ENCODE data around the gene IKBKG. TPM values are rescaled to one million over a fixed set of nuclear protein-coding genes. Genes with fewer than 3 reads are reported as not detected.
"Not testable (repeated sequence)": the region's sequence is repeated elsewhere in the genome, so short reads cannot be mapped to it uniquely, and the experiment has no call there.

The IKBKG gene, protein sequence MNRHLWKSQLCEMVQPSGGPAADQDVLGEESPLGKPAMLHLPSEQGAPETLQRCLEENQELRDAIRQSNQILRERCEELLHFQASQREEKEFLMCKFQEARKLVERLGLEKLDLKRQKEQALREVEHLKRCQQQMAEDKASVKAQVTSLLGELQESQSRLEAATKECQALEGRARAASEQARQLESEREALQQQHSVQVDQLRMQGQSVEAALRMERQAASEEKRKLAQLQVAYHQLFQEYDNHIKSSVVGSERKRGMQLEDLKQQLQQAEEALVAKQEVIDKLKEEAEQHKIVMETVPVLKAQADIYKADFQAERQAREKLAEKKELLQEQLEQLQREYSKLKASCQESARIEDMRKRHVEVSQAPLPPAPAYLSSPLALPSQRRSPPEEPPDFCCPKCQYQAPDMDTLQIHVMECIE
- total RNA-seq = 5.4 TPM

DNA sequence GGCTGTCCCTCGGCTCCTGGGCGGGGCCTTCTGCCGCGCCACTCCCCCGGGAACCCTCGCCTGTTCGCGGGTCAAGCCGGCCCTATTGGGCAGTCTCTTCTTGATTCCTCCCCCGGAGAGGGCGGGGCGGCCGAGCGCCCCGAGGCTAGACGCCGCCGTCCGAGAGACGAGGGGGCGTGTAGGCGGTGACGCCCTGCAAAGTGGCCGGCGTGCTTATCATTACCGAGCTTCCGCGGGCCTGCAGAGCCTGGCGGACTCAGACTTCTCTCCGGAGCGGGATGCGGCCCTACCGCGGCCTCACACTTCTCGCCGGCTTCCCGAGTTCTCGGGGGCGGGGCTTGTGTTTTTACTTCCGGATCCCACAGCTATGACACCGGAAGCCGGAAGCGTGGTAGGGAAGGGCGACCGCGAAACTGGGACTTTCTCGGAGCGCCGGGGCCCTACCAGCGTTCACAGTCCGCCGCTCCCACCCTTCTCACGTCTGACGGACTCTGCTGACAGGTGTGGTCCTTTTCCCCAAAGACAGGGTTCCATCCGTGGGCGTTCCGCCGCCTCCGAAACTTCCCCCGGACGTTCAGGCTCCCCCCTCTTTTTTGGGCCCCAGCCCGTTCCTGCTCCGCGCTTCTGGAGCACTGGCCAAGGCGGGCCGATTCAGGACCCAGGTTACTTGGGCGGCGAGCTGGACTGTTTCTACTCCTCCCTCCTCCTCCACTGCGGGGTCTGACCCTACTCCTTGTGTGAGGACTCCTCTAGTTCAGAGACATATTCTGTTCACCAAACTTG is at the start of gene IKBKG:
TSS of gene IKBKG (plus strand) at position 376 of the 783 bp plus-strand sequence. CDS start 4,383 bp downstream, outside the sequence.
- peak; percentile 79 for DNase-seq

DNA sequence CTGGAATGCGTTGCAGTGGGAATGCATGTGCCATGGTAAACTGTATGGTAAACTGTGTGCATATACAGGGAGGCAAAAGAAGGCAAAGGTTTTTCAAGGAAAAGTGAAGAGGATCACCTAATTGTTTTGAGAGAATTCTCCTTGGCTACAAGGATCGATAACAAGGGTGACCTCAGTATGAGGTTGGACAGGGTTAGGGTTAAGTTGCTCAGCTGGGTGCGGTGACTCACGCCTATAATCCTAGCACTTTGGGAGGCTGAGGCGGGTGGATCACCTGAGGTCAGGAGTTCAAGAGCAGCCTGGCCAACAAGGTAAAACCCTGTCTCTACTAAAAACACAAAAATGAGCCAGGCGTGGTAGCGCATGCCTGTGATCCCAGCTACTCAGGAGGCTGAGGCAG is 46.0 kb upstream of the IKBKG start:
- DNase-seq = not testable (repeated sequence)

DNA sequence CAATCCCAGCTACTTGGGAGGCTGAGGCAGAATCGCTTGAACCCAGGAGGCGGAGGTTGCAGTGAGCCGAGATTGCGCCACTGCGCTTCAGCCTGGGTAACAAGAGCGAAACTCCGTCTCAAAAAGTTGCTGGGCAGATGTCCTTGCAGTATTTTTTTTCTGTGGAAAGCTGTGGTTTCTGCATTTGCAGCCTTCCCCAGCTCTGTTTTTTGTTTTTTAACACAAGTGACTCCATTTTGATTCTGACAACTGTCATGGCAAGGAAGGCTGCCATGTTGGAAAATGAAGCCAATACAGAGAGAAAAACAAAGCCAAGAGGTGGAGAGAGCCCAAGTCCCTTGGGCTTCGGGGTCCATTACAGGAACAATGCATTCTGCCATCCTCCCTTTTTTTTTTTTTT is 45.3 kb upstream of the IKBKG start:
- no peak for DNase-seq

DNA sequence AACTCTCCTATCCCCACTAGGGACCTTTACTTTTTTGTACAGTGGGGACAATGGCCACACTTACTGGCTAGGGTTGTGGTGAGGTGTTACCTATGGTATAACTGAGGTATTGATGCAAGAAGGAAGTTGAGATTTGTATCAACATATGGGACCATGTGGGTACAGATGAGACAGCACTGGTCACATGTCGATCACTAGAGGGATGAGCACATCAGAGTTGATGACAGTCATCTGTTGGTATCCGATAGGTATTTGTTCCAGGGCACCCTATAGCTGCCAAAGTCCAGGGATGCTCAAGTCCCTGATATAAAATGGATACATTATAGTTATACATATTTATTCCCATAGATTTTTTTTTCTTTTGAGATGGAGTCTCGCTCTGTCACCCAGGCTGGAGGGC is 44.4 kb upstream of the IKBKG start:
- DNase-seq = no peak

DNA sequence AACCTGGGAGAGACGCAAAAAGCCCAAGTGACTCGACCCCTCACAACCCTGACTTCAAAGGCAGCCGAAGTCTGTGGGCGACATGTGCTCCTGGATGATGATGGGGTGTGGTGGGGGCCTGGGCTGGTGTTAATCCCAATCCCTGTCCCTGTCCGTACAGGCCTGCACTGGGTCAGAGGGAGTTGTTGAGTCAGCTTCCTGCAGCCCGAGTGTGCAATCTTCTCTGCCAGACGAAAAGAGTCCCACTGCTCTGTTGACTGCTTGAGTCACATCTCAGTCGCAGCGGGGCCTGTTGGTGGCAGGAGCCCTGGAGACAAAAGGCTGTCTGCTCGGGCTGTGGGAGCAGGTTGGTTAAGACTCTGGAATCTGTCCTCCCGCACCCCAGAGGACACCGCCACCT is 41.7 kb upstream of the IKBKG start:
- no peak for DNase-seq

DNA sequence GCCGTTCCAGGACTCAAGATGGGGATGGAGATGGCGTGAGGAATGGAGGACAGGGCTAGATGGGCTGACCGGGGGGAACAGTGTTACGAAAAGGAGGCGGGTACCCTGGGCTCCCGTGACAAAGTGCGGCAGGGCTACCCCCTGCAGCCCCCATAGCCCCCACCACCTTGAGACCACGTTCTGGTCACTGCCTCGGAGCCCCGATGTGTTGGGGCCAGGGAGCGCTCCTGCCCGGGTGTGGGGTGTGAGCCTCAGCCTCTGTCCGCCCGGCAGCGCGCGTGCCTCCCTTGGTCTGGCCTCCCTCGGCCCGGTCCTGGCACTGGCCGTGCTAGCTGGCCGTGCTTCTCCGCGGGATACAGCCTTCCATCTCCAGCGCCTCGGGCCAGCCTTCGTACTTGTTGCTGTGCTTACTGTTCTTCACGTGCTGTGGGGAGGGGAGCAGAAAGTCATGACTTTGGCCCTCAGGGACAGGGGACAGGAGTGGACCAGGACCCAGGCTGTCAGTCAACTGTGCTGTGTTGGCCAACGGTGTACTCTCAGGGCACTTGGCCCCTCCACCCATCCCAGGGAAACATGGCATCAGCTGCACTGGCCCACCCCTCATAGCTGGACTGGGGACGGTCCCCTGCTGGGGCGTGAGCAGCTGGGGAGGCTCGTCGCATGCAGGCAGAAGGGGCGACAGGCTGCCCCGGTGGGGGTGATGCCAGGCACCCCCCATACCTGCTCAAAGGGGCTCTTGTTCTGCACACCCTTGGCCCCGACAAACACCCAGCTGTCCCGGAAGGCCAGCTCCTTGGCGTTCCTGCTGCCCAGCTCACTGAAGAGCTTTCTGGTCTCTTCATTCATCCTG is 40.7 kb upstream of the IKBKG start:
- DNase-seq = no peak

DNA sequence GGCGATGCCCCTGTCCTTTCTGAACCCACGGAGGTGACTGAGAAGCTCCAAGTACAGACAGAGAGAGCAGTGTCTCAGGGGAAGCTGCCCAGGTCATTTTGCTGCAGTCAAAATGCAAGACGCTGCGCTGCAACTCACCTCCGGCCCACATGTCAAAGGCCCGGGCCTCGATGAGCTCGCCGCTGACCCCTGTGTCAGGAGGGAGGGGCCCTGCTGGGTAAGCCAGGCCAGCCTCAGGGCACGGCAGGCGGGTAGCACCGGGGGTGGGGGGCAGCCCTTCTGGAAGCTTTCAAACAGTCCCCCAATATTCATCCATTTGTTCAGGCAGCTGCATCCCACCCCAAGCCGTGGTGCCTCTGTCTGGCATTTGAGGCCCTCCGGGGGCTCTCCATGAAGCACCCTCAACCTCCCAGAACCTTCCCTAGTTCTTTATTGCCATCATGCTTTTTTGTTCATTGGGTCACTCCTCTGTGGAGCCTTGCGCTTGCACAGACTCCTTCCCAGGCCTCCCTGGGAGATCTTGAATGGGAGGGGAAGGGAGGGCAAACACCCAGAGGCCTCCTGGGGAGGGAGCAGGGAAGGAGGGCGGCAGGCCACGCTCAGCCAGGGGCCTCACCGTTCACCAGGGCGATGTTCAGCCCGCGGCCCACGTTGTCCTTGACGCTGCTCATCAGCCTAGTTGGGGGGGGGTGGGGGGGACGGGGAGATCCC is 39.6 kb upstream of the IKBKG start:
- DNase-seq = no peak

DNA sequence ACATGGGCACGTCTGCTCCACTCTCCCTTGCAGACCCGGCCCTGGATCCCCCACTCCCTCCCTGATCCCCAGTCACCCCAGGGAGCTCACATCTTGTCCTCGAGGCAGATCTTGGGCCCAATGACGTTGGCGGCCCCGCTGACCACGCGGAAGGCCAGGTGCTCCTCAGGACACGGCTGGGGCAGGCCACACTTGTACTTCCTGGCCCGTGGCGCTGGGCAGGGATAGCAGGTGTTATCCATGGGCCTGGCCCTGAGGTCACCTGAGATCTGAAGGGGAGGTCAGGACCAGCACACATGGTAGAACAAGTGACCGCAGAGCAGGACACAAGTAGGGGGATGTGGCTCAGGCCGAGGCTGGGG is 39.1 kb upstream of the IKBKG start:
- no peak for DNase-seq

DNA sequence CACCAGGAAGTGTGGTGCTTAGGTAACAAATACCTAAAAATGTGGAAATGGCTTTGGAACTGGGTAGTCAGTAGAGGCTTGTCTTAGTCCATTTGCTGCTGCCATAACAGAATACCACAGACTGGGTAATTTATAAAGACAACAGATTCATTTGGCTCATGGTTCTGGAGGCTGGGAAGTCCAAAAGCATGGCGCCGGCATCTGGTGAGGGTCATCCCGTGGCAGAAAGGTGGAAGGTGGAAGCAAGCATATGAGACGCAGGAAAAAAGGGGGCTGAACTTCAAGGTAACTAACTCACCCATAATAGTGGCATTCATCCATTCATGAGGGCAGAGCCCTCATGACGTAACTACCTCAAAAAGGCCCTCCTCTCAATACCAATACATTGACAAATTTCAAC is 38.0 kb upstream of the IKBKG start:
- no peak for DNase-seq

DNA sequence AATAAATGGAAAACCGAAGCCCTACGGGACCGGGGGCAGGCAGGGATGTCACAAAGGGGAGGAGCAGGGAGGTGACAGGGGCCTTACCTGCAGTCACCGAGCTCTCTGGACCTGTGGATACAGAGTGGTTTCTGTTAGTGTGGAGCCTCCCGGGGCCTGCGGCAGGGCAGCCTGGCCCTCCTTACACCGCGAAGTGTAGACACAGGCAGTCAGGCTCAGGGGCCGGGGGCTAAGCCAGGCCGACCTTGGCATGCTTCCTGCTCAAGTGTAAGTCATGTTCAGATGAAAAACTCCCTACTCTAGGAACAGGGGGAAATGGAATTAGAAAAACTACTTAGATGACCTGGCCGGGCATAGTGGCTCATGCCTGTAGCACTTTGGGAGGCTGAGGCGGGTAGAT is 35.7 kb upstream of the IKBKG start:
- no peak for DNase-seq

DNA sequence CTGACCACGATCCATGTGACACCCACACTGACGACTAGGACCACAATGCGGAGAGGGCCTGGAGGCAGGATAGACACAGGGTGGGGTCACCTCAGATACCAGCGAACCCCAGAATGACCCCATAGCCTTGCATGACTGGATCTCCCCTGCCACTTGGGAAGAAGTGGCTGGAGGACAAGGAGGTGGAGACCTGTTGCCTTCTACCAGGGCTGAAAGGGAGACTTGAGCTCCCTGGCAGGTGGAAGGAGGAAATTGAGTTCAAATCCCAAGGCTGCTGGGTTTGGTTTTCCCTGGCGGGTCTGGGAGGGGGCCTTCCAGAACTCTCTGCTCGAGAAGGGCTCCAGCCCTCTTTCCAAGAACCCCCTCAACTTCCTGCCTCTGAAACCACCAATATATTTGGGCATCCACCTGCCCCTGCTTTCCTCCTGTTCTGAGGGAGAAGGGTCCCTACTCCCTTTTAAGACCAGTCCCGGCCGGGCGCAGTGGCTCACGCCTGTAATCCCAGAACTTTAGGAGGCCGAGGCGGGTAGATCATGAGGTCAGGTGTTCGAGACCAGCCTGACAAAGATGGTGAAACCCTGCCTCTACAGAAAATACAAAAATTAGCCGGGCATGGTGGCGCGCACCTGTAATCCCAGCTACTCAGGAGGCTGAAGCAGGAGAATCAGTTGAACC is 34.4 kb upstream of the IKBKG start:
- DNase-seq = no peak

DNA sequence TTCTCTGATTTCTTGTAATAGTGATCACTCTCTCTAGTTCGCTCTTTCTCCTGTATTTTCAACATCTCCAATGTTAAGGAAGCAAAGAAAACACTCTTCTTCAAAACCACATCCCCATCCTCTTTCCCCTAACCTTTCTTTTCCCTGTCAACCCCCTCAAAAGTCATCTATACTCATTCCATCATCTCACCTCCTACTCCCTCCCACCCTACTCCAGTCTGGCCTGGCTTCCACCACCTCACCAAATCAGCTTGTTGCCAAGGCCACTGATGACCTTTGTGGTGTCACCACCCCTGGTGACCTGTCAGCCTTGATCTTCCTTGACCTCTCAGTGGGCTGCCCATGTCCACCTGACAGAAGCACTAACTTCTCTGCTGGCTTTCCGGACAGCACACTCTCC is 33.7 kb upstream of the IKBKG start:
- DNase-seq = no peak

DNA sequence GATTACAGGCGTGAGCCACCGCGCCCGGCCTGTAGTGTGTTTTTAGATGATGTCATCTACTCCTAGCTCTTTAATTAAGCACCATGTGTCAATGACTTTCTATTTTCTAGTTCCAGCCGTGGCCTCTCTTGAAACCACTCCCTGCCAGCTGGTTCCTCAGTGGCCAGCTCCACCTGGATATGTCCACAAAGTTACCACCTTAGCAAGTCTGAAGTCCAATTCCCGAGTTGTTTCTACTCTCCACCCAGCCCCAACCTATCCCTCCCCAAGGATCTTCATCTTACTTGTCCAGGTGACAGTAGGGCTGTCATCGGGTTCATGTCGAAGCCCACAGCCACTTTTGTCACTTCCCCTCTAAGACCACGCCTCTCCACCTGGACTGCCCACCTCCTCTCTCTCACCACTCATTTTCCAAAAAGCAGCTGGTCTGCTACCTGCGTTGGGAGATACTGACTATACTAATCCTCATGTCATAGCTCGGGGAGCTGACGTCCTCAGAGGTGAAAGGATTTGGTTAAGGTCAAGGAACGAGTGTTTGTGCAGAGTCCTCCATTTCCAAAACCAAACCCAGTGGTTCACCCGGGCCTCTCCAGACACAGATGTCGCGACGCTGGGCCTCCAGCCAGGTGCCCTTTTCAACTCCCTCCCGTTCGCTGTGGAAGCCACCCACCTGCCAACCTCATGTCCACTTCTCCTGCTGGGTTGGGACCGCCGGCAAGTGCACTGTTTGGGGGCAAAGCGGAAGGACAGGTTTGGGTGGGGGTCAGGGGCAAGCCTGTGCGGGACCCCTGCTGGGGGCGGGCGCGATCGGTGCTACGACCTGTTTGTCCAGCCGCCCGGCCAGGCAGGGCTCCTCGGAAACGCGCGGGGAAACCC is 32.1 kb upstream of the IKBKG start:
- DNase-seq = no peak

DNA sequence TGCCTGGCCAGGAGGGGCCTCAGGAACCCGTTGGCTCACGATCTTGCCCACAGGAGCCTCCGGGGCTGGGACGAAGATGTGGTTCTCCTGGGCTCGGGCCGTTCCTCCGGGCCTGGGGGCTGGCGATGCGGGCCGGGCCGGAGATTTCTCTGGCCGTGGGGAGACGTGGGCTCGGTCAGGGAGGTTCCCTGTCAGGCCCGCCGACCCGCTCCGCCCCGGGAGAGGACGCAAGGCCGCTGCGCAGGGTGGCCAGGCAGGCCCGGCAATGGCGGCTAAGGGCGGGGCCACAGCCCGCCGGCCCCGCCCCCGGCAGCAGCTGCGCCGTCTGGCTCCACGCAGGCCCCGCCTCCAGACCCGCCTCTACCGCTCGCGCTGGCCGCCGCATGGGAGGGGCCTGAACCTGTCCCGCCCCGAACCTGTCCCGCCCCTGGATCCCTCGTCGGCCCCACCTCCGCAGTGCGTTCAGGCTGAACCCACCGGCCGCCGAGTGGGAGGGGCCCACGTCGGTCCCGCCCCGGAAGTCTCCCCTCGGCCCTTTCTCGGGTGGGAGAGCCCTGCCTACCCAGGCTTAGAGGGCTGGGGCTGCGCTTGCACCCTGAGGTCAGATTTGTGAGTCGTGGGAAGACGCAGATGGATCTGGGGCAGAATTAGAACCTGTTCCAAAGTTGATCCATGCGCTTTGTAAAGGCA is 31.3 kb upstream of the IKBKG start, which contains the start of gene FAM3A:
TSS of gene FAM3A (minus strand) at position 267 of the 690 bp plus-strand sequence. CDS start 460 bp downstream, outside the sequence.
- peak; percentile 89 for DNase-seq

DNA sequence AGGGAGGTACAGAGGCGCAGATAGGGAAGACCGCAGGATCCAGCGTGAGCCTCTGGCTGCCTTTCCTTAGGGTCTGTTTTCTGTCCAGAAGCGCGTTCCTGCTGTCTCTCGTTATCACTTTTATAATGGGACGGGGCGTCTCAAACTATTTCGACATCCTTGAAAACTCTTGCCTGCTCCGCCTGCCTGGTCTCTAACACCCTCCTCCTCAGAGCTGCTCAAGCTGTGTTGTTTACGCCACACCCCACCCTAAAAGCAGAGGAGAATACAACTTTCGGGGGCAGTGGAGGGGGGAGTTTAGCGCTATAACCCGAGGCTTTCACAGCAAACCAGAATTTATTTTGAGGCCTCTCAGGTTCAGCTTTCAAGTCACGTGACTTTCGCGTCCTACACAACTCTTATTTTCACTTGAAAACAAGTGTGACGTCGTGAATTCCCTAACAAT is 30.7 kb upstream of the IKBKG start:
- peak; percentile 61 for DNase-seq

DNA sequence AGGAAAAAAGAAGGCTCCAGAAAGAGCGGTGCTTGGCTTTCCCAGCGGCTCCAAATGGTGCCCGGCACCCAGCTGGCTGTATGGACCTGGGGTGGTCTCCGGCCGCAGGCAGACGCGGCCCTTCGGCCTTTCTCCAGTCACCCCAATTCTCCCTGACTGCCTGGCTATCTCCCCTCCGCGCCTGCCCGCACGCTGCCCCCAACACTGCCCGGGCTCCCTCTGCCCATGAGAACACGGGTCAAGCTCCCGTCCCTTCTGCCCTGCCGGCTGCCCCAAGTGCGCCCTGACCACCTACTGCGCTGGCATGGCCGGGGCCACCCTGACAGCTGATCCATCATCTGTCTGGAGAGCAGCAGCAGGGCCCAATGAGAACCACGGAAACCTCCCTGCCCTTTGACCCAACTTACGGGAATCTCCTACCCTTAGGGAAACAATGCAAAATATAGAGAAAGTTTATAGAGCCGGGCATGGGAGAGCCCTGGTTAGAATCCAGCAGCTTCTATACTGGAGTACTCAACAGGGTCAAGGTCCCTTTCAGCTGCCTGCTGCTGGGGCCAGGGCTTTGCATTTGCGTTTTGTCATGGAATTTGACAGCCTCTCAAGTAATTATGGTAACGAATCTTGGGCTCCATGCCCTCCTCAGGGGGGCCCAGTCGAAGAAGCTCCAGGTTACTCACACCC is 30.2 kb upstream of the IKBKG start:
- no peak for DNase-seq

DNA sequence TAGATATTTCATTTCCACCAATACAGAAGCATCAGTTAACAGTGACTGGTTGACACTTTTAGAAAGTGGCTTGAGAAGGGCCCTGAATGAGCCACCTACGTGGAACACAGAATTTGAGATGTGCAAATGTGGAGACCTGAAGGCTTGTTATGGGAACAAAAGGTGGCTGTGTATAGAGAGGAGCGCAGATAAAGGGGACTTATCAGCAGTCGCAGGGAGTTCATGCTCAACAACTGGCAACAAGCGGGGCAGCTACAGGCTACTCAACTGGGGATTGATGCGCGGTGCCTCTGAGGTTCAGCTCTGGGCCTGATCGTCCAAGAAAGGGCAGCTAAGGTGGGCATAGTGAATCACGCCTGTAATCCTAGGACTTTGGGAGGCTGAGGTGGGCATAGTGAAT is 28.0 kb upstream of the IKBKG start:
- no peak for DNase-seq

DNA sequence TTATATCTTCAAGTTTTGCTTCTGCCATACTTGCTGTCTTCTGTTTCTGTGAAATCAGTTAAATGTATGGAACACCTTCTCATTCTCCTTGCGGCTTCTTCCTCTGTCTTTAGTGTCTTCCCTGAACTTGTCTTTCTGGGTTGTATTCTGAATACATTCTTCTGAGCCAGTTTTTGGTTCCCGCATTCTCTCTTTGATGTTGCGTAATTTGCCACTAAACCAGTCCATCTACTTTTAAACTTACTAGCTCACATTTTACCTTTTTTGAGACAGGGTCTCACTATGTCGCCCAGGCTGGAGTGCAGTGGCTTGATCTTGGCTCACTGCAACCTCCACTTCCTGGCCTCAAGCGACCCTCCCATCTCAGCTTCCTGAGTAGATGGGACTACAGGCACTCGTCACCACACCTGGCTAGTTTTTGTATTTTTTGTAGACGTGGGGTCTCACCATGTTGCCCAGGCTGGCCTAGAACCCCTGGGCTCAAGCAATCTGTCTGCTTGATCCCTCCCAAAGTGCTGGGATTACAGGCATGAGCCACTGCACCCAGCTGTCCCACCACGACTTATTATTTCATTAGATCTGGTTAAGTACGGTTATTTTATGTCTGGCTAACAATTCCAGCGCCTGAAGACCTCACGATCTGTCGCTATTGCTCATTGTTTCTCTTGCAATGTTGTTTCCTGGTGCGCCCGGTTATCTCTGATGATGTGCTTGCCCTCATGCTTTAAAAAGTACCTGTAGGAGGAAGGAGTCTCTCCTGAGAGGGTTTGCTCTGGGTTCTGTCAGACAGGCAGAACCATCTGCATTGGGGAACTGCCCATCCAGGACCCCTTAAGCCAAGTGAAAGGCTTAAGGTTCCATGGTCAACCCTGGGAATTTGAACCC is 21.6 kb upstream of the IKBKG start:
- DNase-seq = no peak
